Uterus (tissue), 2 donors: ENCODE data around the gene CASQ1.

Experiments
- POLR2A ChIP-seq, 2 donors: fragments of 450-650 bp; IDR thresholded peaks; one replicate each; pipeline ENCODE4 v1.6.1; 2016; ENCODE audit warnings: antibody characterized with exemption in 2 of 2, mild to moderate bottlenecking in 1 of 2, moderate library complexity in 1 of 2
- TF ChIP-seq, protein P1 (sequence below), 4 experiments: fragments of 200-600 bp in 2 of 4; fragments of 450-650 bp in 2 of 4; sonication (generic) in 2 of 4; IDR thresholded peaks; one replicate each; pipeline ENCODE4 v1.5.1; 2016 to 2019; ENCODE audit warnings: antibody characterized with exemption in 4 of 4, mild to moderate bottlenecking in 2 of 4, moderate library complexity in 1 of 4

DNA sequence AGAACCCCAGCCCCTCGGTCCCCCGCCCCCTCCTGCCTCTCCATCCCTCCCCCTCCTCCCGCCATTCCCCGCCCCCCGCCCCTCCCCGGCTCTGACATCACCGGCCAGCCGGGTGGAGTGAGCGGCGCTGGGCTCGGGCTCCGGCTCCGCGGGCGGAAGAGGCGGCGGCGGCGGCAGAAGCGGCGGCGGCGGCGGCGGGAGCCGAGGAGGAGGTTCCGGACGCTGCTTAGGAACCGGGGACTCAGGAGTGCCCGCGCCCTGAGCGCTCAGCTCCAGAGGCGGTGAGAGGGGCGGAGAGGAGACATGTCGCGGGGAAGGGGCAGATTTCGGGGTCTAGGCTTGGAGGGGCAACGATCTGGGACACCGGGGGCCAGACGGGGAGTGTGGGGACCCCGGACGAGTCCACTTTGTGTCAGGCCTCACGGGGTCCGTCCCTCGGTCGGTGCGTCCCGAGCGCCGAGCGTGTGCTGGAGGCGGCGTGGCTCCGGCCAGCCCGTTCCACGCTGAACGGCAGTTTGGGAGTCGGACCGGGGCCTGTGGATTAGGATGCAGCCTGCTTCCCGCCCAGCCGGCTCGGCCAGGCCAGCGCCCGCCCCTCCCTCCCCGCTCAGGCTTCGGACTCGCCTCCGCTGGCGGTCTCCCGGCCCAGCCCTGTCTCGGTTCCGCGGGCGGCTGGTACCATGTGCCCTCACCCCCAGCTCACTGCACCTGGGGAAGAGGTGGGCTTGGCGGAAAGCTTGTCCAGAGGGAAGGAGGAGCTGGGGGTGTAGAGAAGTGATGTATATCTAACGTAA, 15.1 kb downstream of the CASQ1 start, which contains the start of gene PEA15:
- TF ChIP-seq, protein P1, sequence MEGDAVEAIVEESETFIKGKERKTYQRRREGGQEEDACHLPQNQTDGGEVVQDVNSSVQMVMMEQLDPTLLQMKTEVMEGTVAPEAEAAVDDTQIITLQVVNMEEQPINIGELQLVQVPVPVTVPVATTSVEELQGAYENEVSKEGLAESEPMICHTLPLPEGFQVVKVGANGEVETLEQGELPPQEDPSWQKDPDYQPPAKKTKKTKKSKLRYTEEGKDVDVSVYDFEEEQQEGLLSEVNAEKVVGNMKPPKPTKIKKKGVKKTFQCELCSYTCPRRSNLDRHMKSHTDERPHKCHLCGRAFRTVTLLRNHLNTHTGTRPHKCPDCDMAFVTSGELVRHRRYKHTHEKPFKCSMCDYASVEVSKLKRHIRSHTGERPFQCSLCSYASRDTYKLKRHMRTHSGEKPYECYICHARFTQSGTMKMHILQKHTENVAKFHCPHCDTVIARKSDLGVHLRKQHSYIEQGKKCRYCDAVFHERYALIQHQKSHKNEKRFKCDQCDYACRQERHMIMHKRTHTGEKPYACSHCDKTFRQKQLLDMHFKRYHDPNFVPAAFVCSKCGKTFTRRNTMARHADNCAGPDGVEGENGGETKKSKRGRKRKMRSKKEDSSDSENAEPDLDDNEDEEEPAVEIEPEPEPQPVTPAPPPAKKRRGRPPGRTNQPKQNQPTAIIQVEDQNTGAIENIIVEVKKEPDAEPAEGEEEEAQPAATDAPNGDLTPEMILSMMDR (IDR thresholded peaks at IDR 0.05), result no peak
- TF ChIP-seq POLR2A (IDR thresholded peaks at IDR 0.05), result peak; percentile 73 to 86
